GM18505 (cell line): ENCODE measurements around the gene SASH1.
"Not testable (repeated sequence)": the region's sequence is repeated elsewhere in the genome, so short reads cannot be mapped to it uniquely, and the experiment has no call there.

ENCODE experiments used
- ATAC-seq: cut with Tn5 transposase; IDR thresholded peaks from one replicate; pipeline ENCODE4 v1.9.1; 2021; ENCODE audit not compliant: unreplicated experiment
- POLR2A ChIP-seq: IDR thresholded peaks from 4 replicates; pipeline ENCODE4 v1.6.1; 2011; ENCODE audit warnings: borderline replicate concordance; ENCODE audit not compliant: insufficient read depth, insufficient read length; ENCODE audit errors: extremely low read depth

The SASH1 gene

GRCh38 chr6:148389086-148389485 lies 46.4 kb downstream of the SASH1 start:
- no peak for ATAC-seq
- TF ChIP-seq POLR2A: no peak

- ATAC-seq: no peak
- TF ChIP-seq POLR2A: no peak
These were observed 47.3 kb downstream of the SASH1 start for GRCh38 chr6:148389917-148390316.

GRCh38 chr6:148392127-148392526 lies 49.5 kb downstream of the SASH1 start:
- ATAC-seq: not testable (repeated sequence)

- no peak for ATAC-seq
- TF ChIP-seq POLR2A: no peak
These were observed 50.0 kb downstream of the SASH1 start for GRCh38 chr6:148392671-148393070.

GRCh38 chr6:148395583-148396101 lies 53.0 kb downstream of the SASH1 start:
- no peak for TF ChIP-seq POLR2A
- ATAC-seq: no peak

- no peak for ATAC-seq
- no peak for TF ChIP-seq POLR2A
These were observed 53.8 kb downstream of the SASH1 start for GRCh38 chr6:148396411-148396810.

- ATAC-seq: no peak
- TF ChIP-seq POLR2A: no peak
These were observed 54.3 kb downstream of the SASH1 start for GRCh38 chr6:148396926-148397325.

- TF ChIP-seq POLR2A: no peak
These were observed 55.6 kb downstream of the SASH1 start for GRCh38 chr6:148398244-148398643.

GRCh38 chr6:148398678-148399077 lies 56.0 kb downstream of the SASH1 start:
- no peak for ATAC-seq
- no peak for TF ChIP-seq POLR2A

More at GRCh38 chr6:148398244-148398643, 55.6 kb downstream of the SASH1 start:
- ATAC-seq: no peak

- no peak for ATAC-seq
- TF ChIP-seq POLR2A: no peak
These were observed 58.9 kb downstream of the SASH1 start for GRCh38 chr6:148401571-148401970.

- no peak for TF ChIP-seq POLR2A
- ATAC-seq: no peak
These were observed 61.9 kb downstream of the SASH1 start for GRCh38 chr6:148404456-148405054.

GRCh38 chr6:148405894-148406293 lies 63.3 kb downstream of the SASH1 start:
- no peak for TF ChIP-seq POLR2A

GRCh38 chr6:148406579-148407371 lies 64.1 kb downstream of the SASH1 start:
- TF ChIP-seq POLR2A: no peak
- ATAC-seq: no peak

More at GRCh38 chr6:148405894-148406293, 63.3 kb downstream of the SASH1 start:
- no peak for ATAC-seq

GRCh38 chr6:148407372-148407771 lies 64.7 kb downstream of the SASH1 start:
- ATAC-seq: no peak
- TF ChIP-seq POLR2A: no peak

GRCh38 chr6:148413321-148414091 lies 70.9 kb downstream of the SASH1 start:
- no peak for ATAC-seq
- no peak for TF ChIP-seq POLR2A
